Trophoblast cell (in vitro differentiated cells and primary cell): ENCODE data around the gene PLEKHG4B.
"Not testable (repeated sequence)": the region's sequence is repeated elsewhere in the genome, so short reads cannot be mapped to it uniquely, and the experiment has no call there.

Source experiments
- DNase-seq, 2 donors: peaks; one replicate each; pipeline ENCODE4 v3.0.0-alpha.2; 2016
- H2AFZ ChIP-seq: 2 replicates; pipeline ENCODE4 v1.6.1; 2013; ENCODE audit warnings: low read length, moderate library complexity, mild to moderate bottlenecking; ENCODE audit not compliant: insufficient read depth, poor library complexity
- H2AK5ac ChIP-seq: 2 replicates; pipeline ENCODE4 v1.6.1; 2013; ENCODE audit warnings: mild to moderate bottlenecking, low read length
- H2BK120ac ChIP-seq: 2 replicates; pipeline ENCODE4 v1.6.1; 2013; ENCODE audit warnings: low read length, mild to moderate bottlenecking, moderate library complexity; ENCODE audit not compliant: insufficient read depth, poor library complexity
- H2BK12ac ChIP-seq: 2 replicates; pipeline ENCODE4 v1.6.1; 2013; ENCODE audit warnings: mild to moderate bottlenecking, low read length, moderate library complexity
- H2BK5ac ChIP-seq: 2 replicates; pipeline ENCODE4 v1.6.1; 2013; ENCODE audit warnings: low read length, low read depth, moderate library complexity, mild to moderate bottlenecking; ENCODE audit not compliant: poor library complexity
- H3K14ac ChIP-seq: 2 replicates; pipeline ENCODE4 v1.6.1; 2013; ENCODE audit warnings: mild to moderate bottlenecking, low read length
- H3K18ac ChIP-seq: 2 replicates; pipeline ENCODE4 v1.6.1; 2013; ENCODE audit warnings: mild to moderate bottlenecking, low read length
- H3K23ac ChIP-seq: 2 replicates; pipeline ENCODE4 v1.6.1; 2013; ENCODE audit warnings: low read length
- H3K27ac ChIP-seq: 2 replicates; pipeline ENCODE4 v1.5.1; 2013; ENCODE audit warnings: low read depth, mild to moderate bottlenecking, inconsistent platforms, low read length, moderate library complexity
- H3K27me3 ChIP-seq: 2 replicates; pipeline ENCODE4 v1.6.1; 2013; ENCODE audit warnings: inconsistent platforms, mild to moderate bottlenecking, low read length, moderate library complexity; ENCODE audit not compliant: insufficient read depth
- H3K36me3 ChIP-seq, 2 experiments: 1 replicate in 1 of 2; 2 replicates in 1 of 2; pipeline ENCODE4 v1.6.1; 2013; ENCODE audit warnings: low read length in 2 of 2, mild to moderate bottlenecking in 2 of 2, moderate library complexity in 1 of 2; ENCODE audit not compliant: insufficient read depth in 2 of 2, control insufficient read depth in 1 of 2
- H3K4ac ChIP-seq: 2 replicates; pipeline ENCODE4 v1.6.1; 2013; ENCODE audit warnings: low read depth, mild to moderate bottlenecking, low read length, moderate library complexity
- H3K4me1 ChIP-seq, 2 experiments: 1 replicate in 1 of 2; 2 replicates in 1 of 2; pipeline ENCODE4 v1.6.1; 2013; ENCODE audit warnings: low read length in 2 of 2, mild to moderate bottlenecking in 2 of 2, moderate library complexity in 1 of 2; ENCODE audit not compliant: insufficient read depth in 2 of 2, control insufficient read depth in 1 of 2
- H3K4me2 ChIP-seq: 2 replicates; pipeline ENCODE4 v1.6.1; 2013; ENCODE audit warnings: inconsistent platforms, mild to moderate bottlenecking, low read length, moderate library complexity
- H3K4me3 ChIP-seq: 2 replicates; pipeline ENCODE4 v1.5.1; 2013; ENCODE audit warnings: mild to moderate bottlenecking, low read depth, low read length, inconsistent platforms
- H3K79me1 ChIP-seq: one replicate; pipeline ENCODE4 v1.6.1; 2013; ENCODE audit warnings: low read length
- H3K79me2 ChIP-seq: 2 replicates; pipeline ENCODE4 v1.6.1; 2013; ENCODE audit warnings: low read length, mild to moderate bottlenecking; ENCODE audit not compliant: control insufficient read depth, insufficient read depth, poor library complexity
- H3K9ac ChIP-seq: 2 replicates; pipeline ENCODE4 v1.6.1; 2013; ENCODE audit warnings: mild to moderate bottlenecking, low read length
- H3K9me3 ChIP-seq: 2 replicates; pipeline ENCODE4 v1.6.1; 2013; ENCODE audit warnings: low read depth, mild to moderate bottlenecking, control low read depth, inconsistent platforms, low read length; ENCODE audit not compliant: insufficient read depth
- H4K12ac ChIP-seq: 2 replicates; pipeline ENCODE4 v1.6.1; 2013; ENCODE audit warnings: low read depth, mild to moderate bottlenecking, low read length, moderate library complexity
- H4K8ac ChIP-seq: 2 replicates; pipeline ENCODE4 v1.6.1; 2013; ENCODE audit warnings: low read depth, mild to moderate bottlenecking, low read length, moderate library complexity
- H4K91ac ChIP-seq: one replicate; pipeline ENCODE4 v1.6.1; 2013; ENCODE audit warnings: low read depth, mild to moderate bottlenecking, low read length, moderate library complexity
- WGBS: extraction: QIAGEN DNeasy Blood & Tissue Kit; methylation state at CpG from one replicate; pipeline ENCODE4 v1.1.7; 2013; ENCODE audit warnings: missing lambda C conversion rate; ENCODE audit not compliant: insufficient read length, insufficient coverage; ENCODE audit errors: extremely low coverage; 5-methylcytosine and 5-hydroxymethylcytosine counted together

PLEKHG4B gene

DNA sequence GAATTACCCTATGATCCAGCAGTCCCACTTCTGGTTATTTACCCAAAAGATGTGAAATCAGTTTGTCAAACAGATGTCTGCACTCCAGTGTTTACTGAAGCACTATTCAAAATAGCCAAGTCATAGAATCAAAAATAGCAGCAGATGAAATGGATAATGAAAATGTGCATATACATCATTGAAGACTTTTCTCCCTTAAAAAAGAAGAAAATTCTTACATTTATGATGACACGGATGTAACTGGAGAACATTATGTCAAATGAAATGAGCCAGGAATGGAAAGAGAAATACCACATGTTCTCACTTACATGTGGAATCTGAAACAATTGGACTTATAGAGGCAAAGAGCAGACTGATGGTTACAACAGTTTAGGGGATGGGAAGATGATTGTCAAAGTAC lies 21.5 kb upstream of the PLEKHG4B start:
- no peak overlapping the region for H4K91ac ChIP-seq
- H3K4me3 ChIP-seq, result no peak overlapping the region
- H3K9me3 ChIP-seq, result peaks cover 3% of the 10 kb centered on the region
- H3K27me3 ChIP-seq, result no peaks in the 10 kb centered on the region
- no peak overlapping the region for H2AK5ac ChIP-seq
- no peak overlapping the region for H3K23ac ChIP-seq
- no peak overlapping the region for H3K9ac ChIP-seq
- H4K8ac ChIP-seq, result no peak overlapping the region
- H3K14ac ChIP-seq, result no peak overlapping the region
- WGBS, result no CpG with 5 or more reads among the region's 1 CpG
- H3K79me1 ChIP-seq, result no peaks in the 10 kb centered on the region
- no peak overlapping the region for H4K12ac ChIP-seq
- no peak overlapping the region for H3K27ac ChIP-seq
- DNase-seq, result no peak
- H2BK120ac ChIP-seq, result no peak overlapping the region
- H3K36me3 ChIP-seq, result no peaks in the 10 kb centered on the region
- no peak overlapping the region for H2BK12ac ChIP-seq
- H3K4me1 ChIP-seq, result peaks cover 0 to 3% of the 10 kb centered on the region in 2 experiments
- H2AFZ ChIP-seq, result no peak overlapping the region
- no peak overlapping the region for H3K4ac ChIP-seq
- no peak overlapping the region for H3K18ac ChIP-seq
- H3K4me2 ChIP-seq, result no peak overlapping the region
- H3K79me2 ChIP-seq, result no peaks in the 10 kb centered on the region
- no peak overlapping the region for H2BK5ac ChIP-seq

DNA sequence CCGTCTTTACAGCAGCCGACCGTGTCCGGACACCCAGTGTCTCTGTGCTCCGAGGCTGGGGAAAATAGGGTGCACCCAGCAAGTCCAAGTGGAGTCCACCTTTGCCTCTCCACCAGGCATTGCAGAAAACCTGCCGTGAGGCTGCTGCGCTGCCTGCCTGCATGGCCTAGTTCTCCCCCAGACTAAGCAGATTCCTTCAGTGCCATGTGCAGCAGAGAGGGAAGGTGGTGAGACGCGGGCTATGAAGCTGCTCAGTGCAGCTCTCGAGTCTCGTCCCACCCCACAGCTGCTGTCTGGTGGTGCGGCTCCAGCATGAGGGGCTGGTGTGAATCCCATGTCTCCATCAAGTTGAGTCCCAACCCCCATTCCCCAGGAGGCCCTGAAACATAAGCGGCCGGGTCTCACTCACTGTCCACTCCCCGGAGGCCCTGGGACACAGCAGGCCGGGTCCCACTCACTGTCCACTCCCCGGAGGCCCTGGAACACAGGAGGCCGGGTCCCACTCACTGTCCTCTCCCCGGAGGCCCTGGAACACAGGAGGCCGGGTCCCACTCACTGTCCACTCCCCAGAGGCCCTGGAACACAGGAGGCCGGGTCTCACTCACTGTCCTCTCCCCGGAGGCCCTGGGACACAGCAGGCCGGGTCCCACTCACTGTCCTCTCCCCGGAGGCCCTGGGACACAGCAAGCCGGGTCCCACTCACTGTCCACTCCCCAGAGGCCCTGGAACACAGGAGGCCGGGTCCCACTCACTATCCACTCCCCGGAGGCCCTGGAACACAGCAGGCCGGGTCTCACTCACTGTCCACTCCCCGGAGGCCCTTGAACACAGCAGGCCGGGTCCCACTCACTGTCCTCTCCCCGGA lies 19.4 kb upstream of the PLEKHG4B start:
- H4K12ac ChIP-seq, H3K4me3 ChIP-seq, H2BK12ac ChIP-seq, H2AK5ac ChIP-seq, H3K27me3 ChIP-seq, H3K18ac ChIP-seq, H4K91ac ChIP-seq, H3K4ac ChIP-seq, H3K14ac ChIP-seq, H3K79me2 ChIP-seq, H3K9ac ChIP-seq, H2BK120ac ChIP-seq, H3K27ac ChIP-seq, H3K9me3 ChIP-seq, H4K8ac ChIP-seq, DNase-seq, H3K23ac ChIP-seq, H3K4me1 ChIP-seq, H3K36me3 ChIP-seq, H2BK5ac ChIP-seq, H3K4me2 ChIP-seq, H2AFZ ChIP-seq, H3K79me1 ChIP-seq: not testable (repeated sequence)
- no CpG with 5 or more reads among the region's 31 CpGs for WGBS

GRCh38 chr5:73181-73447 lies 18.9 kb upstream of the PLEKHG4B start:
- H3K4me1 ChIP-seq, H2AK5ac ChIP-seq, H4K8ac ChIP-seq, H2BK5ac ChIP-seq, H2BK120ac ChIP-seq, H3K79me2 ChIP-seq, H4K12ac ChIP-seq, H3K36me3 ChIP-seq, H3K9me3 ChIP-seq, H3K4me3 ChIP-seq, H2AFZ ChIP-seq, H3K23ac ChIP-seq, H3K14ac ChIP-seq, H3K18ac ChIP-seq, H3K79me1 ChIP-seq, H3K4me2 ChIP-seq, H3K27ac ChIP-seq, H4K91ac ChIP-seq, DNase-seq, H3K9ac ChIP-seq, H3K4ac ChIP-seq, H2BK12ac ChIP-seq, H3K27me3 ChIP-seq: not testable (repeated sequence)
- no CpG with 5 or more reads among the region's 9 CpGs for WGBS

DNA sequence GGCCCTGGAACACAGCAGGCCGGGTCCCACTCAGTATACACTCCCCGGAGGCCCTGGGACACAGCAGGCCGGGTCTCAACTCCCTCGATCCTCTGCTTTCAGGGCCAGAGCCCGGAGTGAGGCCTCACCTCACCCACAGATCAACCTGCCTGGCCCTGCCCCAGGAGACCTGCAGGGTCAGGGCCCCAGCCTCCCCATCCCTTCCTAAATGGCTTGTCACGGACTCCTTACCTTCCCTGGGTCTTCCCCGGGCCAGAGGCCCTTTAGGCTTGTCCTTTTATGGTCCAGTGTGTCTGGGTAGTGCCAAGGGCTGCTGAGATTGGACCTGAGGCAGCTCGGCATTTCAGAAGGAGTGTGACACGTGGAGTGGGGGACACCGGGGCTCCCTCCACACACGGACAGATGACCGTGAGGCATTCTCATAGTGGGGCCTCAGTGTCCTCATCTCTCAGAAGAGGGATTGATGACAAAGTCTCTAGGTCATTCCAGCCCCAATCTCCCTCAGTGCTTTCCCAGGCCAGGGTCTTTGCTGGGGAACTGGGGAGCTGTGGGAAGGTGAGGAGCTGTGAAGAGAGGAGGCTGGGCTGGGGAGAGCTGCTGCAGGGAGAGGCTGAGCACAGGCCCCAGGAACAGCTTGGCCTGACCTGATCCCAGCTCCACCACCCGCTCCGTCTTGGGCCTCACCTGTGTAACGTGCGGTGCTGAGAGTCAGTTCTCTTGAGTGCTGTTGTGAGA lies 18.0 kb upstream of the PLEKHG4B start:
- H2AFZ ChIP-seq, result no peak overlapping the region
- no peak for DNase-seq
- no peak overlapping the region for H3K23ac ChIP-seq
- H3K9me3 ChIP-seq, result no peaks in the 10 kb centered on the region
- no peak overlapping the region for H2AK5ac ChIP-seq
- no peak overlapping the region for H3K27ac ChIP-seq
- no peak overlapping the region for H2BK5ac ChIP-seq
- H3K27me3 ChIP-seq, result no peaks in the 10 kb centered on the region
- no CpG with 5 or more reads among the region's 16 CpGs for WGBS
- H3K79me1 ChIP-seq, result peaks cover 9% of the 10 kb centered on the region
- H3K18ac ChIP-seq, result no peak overlapping the region
- H3K14ac ChIP-seq, result no peak overlapping the region
- H3K9ac ChIP-seq, result no peak overlapping the region
- no peaks in the 10 kb centered on the region for H3K36me3 ChIP-seq
- H3K4me3 ChIP-seq, result no peak overlapping the region
- H3K4me2 ChIP-seq, result no peak overlapping the region
- no peak overlapping the region for H3K4ac ChIP-seq
- no peak overlapping the region for H2BK120ac ChIP-seq
- H3K79me2 ChIP-seq, result no peaks in the 10 kb centered on the region
- H2BK12ac ChIP-seq, result no peak overlapping the region
- no peak overlapping the region for H4K12ac ChIP-seq
- no peak overlapping the region for H4K8ac ChIP-seq
- no peak overlapping the region for H4K91ac ChIP-seq
- peaks cover 12 to 15% of the 10 kb centered on the region in 2 experiments for H3K4me1 ChIP-seq
